ENCODE measurements around the gene NME3.
"Not testable (repeated sequence)": the region's sequence is repeated elsewhere in the genome, so short reads cannot be mapped to it uniquely, and the experiment has no call there.

Gene NME3

DNA sequence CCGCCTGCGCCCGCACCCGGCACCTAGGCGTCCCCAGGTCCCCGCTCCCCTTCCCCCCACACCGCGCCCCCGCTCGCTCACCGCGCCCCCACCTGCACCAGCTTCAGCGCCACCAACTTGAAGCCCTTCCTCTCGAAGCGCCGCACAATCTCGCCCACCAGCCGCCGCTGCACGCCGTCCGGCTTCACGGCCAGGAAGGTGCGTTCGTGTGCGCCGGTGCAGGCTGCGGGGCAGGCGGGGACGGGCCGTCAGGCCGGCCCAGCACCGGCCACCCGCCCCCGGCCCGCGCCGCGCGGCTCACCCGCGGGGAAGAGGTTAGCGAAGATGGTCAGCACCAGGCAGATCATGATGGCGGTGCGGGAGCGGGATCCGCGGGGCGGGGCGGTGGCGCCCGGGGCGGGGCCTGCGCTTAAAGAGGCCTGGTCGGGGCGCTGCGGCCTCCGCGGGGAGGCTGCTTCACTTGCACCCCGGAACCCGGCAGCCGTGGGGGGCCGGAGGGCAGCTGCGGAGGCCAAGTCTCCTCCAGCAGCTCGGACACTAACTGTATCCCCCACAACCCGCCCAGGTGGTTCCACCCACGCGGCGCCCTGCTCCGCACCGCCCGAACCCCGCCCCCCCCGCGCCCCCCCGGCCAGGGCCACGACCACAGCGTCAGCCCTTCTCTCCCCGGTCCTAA is at the start of gene NME3:
NME3 (minus strand) TSS at position 356 of the 676 bp plus-strand sequence; CDS start at position 347, 9 bp downstream.
- peak; percentile 24 for DNase-seq

DNA sequence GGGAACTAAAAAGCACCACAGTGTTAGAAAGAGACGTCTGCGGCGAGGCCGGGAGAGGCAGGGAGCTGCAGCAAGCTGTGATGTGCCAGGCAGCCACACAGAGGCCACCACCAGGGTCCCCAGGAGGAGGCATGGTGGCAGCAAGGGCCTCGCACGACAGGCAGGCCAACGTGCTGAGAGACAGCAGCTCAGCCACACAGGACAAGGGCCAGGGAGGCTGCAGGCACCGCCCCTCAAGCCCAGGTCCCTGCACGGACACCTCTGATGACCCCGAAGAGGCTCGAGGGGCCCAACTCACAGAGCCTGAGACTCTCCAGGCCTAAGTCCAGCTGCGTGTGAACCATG is 49.6 kb upstream of the NME3 start:
- DNase-seq: no peak

DNA sequence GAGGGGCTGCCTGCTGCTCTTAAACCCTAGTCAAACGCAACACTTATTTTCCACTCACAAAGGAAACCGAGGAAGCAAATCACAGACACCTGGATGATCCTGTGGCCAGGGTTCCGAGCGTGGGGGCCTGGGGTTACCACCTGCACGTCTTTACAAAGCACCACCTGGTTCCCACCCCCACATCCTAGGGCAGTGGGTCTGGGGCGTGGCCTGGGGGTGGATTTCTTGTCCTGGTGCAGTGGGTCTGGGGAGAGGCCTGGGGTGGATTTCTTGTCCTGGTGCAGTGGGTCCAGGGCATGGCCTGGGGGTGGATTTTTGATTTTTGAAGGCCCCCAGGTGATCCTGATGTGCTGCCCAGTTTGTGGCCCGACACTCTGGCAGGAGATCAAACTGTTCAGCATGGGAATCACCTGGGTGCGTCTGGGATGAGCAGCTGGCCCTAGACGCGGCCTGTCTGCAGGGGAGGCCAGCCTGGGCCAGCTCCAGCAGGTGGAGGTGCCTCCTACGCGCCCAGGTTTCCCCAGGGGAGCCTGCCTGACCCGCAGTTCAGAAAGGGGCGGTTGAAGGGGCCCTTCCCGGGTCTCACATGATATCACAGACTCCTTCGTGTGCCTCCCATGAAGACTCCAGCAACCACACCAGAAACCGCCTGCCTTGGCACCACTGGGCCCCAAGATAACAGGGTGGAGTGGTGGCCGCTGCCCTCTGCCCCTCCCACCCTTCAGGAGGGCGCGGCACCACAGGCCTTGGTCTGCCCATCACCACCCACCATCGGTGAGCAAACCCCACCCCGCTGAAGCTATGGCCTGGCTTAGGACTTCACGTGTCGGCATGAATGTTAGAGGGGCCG is 49.0 kb upstream of the NME3 start:
- no peak for DNase-seq

DNA sequence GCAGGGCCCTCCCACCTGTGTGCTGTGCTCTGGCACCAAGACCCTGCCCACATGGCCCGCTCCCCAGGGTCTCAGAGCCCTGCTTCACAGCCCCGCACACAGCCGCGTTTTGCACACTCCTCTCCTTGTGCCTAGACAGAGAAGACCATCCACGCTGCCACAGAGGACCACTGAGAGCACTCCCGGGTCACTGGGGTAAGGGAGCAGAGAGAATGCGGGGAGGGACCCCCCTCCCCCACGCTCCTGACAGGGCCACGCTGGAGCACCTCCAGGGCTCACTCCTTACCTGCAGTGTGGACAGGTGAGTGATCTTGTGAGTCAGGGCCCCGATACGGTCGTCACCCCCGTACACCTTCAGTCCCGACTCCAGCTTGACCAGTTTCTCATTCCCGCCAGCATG is 48.3 kb upstream of the NME3 start:
- no peak for DNase-seq

DNA sequence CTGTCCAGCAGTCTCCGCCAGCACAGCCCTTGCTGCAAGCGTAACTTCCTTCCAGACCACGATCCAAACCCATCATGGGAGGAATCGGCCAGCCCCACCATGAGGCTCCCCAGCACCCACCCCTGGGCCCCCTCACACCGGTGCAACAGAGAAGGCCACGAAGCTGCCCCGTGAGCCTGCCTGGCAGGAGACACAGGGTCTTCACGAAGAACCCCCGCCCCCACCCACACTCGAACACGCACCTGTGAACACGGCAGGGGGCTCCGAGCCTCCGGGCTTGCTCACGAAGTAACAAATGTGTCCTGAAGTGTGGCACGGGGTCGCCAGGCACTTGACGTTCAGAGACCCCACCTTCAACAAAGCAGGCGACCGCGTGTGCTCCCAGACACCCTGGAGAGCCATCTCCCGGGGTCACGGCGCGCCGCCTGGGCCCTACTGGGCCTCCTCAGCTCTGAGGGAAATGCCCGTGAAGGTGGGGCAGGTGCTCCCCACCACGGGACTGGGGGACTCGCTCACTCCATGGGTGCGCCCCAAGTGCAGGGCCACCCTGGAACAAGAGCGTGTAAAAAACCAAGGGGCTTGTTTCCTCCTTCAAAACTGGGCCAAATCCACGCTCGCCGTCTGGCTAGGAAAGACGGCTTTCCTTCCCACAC is 47.7 kb upstream of the NME3 start:
- no peak for DNase-seq

DNA sequence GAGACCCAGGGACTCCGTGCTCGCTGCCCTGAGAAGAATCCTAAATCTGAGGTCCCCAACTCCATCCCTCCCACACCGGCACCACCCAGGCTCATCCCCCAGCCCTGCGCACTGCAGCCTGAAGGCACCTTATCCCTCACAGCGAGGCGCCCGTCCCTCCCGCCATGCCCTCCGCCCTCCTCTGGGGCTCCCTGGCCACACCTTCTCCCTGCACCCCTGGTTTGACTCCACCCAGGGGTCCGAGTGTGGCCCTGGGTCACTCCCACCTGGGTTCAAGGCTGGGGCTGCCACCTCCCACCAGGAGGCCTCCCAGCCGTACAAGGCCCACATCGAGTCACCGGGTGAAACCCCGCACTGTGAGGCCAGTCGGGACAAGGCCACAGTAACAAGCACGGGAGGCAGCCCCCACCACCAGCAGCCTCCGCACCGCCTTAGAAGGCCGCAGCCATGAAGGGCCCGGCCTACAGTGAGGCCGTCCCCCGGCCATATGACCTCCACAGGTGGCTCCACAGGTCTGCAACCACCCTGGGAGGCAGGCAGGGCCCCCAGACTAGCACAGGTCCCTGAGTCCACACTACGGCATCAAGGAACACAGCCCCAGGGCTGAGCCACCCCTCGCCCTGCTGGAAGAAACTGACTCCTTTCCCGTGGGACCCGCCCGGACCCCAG is 47.0 kb upstream of the NME3 start:
- no peak for DNase-seq

DNA sequence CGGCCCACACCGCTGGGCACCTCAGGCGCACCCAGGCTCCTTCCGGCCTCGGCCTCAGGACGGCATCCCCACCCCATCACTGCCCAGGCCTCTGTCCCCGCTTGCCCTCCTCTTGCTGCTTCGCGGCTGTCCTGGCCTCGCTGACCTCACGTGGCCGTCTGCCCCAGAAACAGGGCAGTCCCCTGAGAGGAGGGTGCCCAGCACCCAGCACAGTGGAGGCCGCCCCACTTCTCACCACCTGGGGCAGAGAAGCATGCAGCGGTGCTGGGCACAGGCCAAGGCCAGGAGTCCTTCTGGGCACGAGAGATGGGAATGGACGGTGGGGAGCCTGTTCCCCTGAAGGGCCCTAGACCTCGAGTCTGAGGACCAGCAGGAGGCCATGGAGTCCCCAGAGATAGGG is 46.4 kb upstream of the NME3 start:
- DNase-seq: no peak

DNA sequence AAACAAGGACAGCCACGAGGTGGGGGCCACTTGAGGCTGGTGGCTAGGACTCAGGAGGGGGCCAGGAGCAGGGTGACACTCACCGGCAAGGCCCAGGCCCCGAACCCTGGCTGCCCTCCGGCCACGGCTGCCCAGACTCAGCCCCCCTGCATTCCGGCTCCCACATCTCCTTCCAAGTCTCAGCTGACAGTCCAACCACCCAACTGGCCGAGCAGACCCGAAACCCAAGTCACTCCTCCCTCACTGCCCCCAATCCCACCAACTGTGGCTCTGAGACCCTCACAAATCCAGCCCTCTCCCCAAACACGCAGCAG is 45.9 kb upstream of the NME3 start:
- no peak for DNase-seq

DNA sequence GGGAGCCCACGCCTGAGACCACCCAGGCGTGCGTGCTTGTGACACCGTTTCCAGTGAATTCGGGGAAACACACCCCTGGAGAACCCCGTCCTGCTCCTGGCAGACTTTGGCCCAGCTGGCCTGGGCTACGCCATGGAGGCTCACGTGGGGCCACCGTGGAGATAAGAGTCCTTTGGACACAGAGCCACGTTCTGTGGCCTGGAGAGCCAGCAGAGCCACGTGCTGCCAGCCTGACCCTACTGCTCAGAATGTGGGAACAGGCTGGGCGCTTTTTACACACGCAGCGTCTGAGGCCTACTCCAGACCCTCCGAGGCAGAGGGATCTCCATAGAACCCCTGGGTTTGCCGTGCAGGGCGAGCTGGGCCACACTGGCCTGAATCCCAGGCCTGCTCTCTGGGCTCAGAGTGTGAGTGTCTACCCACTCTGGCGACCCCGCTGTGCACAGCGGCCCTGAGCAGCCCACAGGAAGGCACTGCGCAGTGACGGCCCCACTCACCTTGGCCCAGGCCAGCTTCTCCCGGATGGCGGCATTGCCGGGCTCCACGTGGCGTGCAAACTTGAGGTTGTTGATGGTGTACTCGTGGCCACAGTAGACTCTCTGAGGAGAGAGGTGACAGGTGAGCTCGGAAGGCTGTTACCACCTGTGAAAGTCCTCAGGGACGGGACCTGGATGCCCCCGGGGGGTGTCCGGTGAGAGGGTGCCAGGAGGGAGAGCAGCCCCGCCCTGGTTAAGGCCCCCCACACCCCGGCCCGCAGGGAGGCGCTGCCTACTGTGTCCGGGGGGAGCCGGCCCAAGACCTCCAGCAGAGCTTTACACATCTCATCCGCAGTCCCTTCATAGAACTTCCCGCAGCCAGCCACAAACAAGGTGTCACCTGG is 45.3 kb upstream of the NME3 start:
- no peak for DNase-seq

DNA sequence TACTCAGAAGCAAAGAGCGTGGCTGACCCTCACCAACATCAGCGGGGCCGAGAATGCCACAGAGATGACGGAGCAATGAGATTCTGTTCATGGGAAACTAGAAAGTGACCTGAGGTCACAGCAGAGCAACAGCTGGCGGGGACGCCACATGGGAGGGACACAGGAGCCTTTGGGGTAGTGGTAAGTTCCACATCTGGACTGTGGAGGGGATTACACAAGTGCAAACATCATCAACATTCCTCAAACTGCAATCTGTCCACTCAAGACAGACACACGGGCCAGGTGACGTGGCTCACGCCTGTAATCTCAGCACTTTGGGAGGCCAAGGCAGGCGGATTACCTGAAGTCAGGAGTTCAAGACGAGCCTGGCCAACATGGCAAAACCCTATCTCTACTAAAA is 44.1 kb upstream of the NME3 start:
- no peak for DNase-seq

DNA sequence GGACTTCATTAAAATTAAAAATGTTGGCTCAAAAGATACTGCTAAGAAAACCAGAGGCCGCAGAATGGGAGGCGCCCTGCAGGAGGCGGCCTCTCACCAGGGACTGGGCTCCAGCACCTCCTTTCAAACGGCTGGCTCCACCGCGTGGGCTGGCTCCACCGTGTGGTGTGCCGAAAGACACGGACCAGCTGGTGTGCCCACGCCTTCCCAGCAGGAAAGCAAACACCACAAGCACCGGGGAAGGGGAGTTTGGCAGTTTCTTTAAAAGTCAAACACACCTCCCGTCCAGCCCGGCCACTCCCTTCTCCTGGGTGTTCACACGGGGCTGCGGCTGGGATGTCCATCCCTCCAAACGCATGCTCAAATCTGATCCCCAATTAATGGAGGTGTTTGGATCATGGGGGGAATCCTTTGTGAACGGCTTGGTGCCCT is 41.4 kb upstream of the NME3 start:
- DNase-seq: peak; percentile 1

DNA sequence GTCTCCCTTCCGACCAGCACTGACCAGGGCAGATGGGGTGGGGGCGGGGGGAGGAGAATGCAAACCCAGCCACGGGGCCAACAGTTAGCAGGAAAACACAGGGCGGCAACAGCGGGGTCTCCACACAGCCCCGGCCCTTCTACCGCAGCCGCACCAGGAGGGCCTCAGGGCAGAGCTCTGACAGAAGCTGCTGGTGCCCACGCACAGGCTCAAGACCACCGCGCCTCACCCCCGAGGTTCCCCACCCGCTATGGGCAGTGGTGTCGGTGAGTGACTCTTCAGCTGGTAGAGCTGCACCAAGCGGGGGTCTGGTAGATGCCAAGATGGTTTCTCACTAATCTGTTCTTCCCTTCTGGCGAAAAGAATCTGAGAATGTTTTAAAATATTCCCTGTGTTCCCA is 39.2 kb upstream of the NME3 start:
- no peak for DNase-seq

DNA sequence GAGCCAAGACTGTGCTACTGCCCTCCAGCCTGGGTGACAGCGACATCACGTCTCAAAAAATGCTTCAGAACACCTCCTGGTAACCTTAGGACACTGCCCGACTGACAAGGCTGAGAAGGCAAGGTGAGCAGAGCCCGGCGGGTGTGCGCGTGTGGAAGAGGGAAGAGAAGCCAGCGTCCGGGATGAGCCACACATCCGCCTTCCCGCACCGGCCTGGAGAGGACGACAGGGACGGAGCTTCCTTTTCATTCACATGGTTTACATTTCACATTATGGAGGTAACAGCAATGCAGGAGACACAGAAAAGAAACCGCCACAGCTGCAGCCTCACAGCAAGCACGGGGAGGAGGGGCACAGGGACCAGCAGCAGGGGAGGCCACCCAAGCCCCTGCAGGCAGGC is 38.8 kb upstream of the NME3 start:
- no peak for DNase-seq

DNA sequence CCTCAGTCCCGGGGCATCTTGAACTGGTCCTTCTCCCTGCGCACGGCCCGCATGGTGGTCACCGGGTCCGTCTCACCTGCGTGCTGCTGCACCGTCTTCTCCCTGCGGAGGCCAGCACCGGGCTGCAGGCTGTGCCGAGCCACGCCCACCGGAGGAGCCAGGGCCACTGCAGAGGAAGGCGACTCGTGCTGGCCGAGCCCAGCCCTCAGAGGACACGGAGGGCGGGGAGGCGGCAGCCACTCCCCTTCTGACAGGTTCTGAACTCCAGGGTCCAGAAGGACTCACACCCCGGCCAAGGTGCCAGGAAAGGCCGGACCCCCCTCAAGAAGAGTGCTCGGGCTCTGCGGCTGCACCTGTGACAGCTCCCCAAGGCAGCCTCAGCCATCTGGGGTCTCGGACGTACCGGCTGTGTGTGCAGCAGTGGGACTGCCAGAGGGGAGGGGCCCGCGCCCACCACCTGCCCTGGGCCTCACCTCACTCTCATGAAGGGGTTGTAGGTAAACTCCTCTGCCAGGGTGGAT is 38.0 kb upstream of the NME3 start:
- no peak for DNase-seq

DNA sequence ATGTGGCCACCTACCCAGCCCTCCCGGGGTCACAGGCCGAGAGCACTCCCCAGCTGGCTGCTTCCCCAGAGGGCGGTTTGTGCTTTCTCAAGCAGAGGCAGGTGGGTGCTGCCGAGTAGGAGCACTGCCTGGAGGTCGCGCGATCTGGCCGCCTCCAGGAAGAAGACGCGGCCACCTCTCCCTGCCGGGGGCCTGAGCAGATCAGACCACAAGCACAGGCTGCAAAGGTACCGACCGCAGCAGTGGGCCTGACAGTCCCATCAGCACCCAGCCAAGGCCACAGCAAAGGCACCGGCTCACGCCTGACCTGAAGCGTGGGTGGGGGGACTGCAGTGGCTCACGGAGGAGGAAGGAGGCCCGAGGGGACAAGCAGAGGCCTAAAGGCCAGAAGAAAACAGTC is 37.3 kb upstream of the NME3 start:
- DNase-seq: no peak

DNA sequence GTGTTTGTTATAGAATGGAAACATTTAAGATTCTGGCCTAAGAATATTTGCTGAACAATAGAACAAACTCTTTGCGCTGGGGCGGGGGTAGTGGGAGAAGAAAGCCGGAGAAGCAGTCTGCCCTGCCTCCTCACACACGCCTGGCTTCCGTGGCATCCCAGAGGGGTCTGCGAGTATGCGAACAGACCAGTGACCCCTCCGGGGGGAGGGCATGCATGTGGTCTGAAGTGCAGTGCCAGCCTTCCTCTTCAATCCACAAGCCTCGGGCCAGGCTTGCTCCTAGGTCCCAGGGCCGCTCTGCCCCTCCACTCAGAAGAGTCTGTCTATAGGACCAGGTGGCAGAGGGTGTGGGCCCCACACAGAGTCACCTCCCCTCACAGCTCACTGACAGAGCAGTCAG is 36.3 kb upstream of the NME3 start:
- DNase-seq: no peak

DNA sequence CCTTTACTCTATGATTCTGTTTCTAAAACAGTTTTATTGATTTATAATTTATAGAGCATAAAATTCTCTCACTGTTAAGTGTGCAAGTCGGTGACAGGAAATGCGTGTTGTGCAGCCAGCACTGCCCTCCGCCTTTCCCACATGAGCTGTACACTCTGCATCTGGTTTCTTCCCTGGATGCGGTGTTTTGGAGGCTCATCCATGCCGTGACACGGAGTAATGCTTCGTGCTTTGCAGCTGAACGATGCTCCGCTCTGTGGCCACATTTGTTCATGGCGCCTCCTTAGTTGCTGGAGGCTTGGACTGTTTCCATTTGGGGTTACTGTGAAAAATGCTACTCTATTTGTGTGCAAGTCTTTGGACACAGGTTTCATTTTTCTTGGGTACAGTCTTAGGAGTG is 29.4 kb upstream of the NME3 start:
- DNase-seq: no peak

DNA sequence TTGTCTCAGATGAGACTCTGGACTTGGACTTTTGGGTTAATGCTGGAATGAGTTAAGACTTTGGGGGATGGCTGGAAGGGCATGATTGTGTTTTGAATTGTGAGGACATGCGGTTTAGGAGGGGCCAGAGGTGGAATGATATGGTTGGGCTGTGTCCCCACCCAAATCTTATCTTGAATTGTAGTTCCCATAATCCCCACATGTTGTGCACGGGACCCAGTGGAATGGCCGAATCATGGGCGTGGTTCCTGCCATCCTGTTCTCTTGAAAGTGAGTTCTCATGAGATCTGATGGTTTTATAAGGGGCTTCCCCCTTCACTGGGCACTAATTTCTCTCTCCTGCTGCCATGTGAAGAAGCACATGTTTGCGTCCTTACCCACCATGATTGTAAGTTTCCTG is 27.9 kb upstream of the NME3 start:
- DNase-seq: not testable (repeated sequence)

DNA sequence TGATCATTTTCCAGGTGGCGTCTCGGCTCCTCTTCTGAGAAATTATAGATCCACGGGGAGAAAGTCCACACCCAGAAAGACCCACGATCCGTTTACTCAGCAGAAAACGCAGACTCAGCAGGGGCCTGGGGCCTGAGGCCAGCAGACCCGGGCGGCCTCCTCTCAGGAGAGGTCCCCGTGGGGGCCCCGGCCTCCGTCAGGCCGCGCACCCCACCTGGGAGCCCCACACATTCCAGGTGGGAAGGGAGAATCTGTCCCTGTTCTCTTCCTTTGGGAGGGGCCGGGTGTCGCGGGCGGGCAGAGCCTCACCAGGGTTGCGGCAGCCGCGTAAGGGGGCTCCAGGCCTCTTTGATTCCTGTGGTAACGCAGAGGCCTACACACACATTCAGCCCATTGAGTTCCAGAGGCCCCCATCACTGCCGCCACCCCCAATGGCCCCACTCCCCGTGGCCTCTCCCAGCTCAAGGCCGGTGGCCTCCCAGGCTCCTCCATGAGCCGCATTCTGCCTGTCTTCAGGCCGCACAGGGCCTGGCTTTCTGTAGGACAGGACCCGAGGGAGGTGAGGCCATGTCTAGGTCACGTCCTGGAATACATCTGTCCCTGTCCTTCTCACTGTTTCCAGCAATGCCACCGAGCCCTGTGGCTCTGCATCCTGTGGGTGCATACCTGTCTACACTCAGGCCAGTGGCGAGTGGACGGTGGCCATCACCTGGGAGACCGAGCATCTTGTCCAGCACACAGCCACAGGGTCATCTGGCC is 23.7 kb upstream of the NME3 start:
- DNase-seq: no peak

DNA sequence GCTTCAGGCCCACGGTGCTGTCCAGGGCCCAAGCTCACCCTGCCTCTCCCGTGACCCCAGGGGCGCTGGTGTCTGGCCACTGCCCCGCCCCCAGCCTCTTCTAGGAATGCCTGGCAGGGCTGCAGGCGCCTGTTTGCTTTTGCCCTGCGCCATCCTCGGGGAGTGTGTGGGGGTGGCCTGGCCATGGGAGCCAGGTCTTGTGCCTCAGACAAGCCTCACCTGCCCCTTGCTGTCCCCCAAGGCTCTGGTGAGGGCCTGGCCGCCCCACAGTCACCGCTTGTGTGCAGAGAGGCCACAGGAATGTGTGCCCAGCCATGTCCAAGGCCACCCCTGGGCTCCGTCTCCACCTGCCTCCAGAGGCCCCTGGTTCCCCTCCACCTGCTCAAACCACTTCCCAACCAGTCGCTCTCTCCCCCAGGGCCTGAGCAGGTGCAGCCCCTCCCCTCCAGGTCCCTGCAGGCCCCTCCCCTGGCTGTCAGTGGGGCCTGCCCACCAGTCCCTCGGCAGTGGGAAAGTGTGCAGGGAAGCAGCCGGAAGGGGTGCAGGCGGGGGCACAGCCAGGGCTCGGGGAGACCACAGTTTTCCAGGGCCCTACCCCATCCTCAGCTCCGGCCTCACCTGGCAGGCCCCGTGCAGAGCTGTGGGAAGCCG is 23.0 kb upstream of the NME3 start:
- no peak for DNase-seq

DNA sequence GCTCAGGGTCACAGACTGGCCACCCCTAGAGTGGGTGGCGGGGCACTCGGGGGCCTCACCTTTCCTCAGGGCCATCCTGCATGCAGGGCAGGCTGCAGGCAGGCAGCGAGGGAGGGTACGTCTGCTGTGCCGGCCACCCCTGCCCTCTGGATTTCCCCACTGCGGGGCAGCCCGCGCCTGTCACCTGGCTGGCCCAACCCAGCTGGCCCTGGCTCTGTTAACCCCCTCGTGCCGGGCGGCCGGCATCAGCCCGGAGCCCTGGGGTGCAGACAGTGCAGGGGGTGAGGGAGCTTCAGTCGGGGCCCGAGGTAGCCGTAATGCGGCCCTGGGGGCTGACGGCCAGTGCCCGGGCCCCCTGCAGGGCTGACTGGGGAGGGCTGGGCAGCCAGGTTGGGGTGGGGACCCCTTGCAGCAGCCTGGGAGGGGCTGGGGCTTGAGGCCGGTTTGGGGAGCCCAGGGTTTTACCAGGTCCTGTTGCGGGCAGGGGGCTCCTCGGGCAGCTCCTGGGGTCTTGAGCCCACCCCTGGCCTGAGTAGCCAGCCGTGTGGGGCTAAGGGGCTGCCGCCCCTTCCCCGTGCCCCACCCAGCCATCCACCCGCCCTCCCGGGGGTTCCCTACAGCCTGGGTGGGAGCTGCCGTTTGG is 22.4 kb upstream of the NME3 start, which contains the start of gene IGFALS:
IGFALS (minus strand) TSS at position 128 of the 643 bp plus-strand sequence; CDS start at position 75, 53 bp downstream.
- no peak for DNase-seq

All from NCI-H1105 treated with DMSO at 0.1 percent for 48 hours (cell line).